ENCODE measurements around the gene MBP.

DNA sequence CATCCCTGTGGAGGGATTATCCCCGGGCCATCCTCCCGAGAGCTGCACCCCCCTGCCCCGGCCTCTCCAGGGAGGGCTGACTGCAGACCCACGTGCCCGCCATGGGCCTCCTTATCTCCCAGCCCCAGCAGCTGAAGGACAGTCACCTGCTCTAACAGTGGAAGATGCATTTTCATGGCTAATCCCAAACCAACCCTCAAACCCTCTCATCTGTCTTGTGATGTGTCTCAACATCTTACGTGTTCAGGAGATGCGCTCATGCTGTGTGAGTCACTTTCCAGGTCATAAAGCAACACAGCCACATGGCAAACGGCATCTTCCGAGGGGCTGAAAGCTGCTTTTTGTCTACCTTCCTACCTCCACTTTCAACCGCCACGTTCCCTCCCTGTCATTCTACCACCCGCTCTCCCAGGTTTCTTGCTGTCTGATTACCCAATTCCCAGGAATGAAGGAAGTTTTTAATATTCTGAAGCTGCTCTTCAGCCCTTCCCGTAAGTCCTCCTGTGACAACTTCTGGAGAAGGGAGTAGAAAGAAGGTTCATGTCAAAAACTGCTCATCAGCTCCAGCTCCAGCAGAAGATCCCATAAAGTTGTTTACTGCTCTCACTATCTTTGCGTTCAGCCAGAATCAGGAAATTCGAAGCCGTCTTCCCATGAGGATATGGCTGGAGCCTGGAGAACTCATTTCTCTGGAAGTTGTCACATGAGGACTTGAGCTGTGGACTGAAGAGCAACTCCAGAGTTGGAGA is 54.5 kb downstream of the MBP start:
- TF ChIP-seq CTCF (IDR thresholded peaks at IDR 0.05; ENCODE audit: poor library complexity, severe bottlenecking): no peak
- TF ChIP-seq EZH2 (IDR thresholded peaks at IDR 0.05; ENCODE audit: borderline replicate concordance, insufficient read depth, low read length, poor library complexity, severe bottlenecking): no peak
- no peak for TF ChIP-seq MXI1 (conservative IDR thresholded peaks at IDR 0.05; ENCODE audit: poor library complexity, severe bottlenecking)
- TF ChIP-seq, protein P1, sequence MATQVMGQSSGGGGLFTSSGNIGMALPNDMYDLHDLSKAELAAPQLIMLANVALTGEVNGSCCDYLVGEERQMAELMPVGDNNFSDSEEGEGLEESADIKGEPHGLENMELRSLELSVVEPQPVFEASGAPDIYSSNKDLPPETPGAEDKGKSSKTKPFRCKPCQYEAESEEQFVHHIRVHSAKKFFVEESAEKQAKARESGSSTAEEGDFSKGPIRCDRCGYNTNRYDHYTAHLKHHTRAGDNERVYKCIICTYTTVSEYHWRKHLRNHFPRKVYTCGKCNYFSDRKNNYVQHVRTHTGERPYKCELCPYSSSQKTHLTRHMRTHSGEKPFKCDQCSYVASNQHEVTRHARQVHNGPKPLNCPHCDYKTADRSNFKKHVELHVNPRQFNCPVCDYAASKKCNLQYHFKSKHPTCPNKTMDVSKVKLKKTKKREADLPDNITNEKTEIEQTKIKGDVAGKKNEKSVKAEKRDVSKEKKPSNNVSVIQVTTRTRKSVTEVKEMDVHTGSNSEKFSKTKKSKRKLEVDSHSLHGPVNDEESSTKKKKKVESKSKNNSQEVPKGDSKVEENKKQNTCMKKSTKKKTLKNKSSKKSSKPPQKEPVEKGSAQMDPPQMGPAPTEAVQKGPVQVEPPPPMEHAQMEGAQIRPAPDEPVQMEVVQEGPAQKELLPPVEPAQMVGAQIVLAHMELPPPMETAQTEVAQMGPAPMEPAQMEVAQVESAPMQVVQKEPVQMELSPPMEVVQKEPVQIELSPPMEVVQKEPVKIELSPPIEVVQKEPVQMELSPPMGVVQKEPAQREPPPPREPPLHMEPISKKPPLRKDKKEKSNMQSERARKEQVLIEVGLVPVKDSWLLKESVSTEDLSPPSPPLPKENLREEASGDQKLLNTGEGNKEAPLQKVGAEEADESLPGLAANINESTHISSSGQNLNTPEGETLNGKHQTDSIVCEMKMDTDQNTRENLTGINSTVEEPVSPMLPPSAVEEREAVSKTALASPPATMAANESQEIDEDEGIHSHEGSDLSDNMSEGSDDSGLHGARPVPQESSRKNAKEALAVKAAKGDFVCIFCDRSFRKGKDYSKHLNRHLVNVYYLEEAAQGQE (IDR thresholded peaks at IDR 0.05; ENCODE audit: borderline replicate concordance): no peak
- no peak for TF ChIP-seq EP300 (conservative IDR thresholded peaks at IDR 0.05; ENCODE audit: poor library complexity, severe bottlenecking)
- no peak for TF ChIP-seq POLR2AphosphoS5 (IDR thresholded peaks at IDR 0.05)
- no peak for TF ChIP-seq RAD21 (conservative IDR thresholded peaks at IDR 0.05)
- no peak for TF ChIP-seq TAF1 (IDR thresholded peaks at IDR 0.05; ENCODE audit: low read depth)
- TF ChIP-seq SMC3 (conservative IDR thresholded peaks at IDR 0.05; ENCODE audit: poor library complexity): no peak

Measured in neural cell (in vitro differentiated cells).